ENCODE results near the gene GPR6. TPM values are rescaled to one million over a fixed set of nuclear protein-coding genes. Genes with fewer than 3 reads are reported as not detected.

Gene GPR6
- 0.27 and 0.37 TPM in 2 replicates for total RNA-seq (2021; fragmentation: NEBNext Ultra II Directional; extraction: Animal tissue kit (Norgen Biotek cat#: 25700))
- polyA plus RNA-seq (2011; rRNA removed) = 0.18 and 0.31 TPM in 2 replicates
- 0.10 TPM for polyA plus RNA-seq (2011; cell fraction: cytosol; rRNA removed)
- 0.33 TPM for polyA plus RNA-seq (2011; cell fraction: nucleus; rRNA removed)
- 0.08 to 0.20 TPM (median 0.18 TPM) in 4 replicates for polyA plus RNA-seq (2012, experiment 1 of 2)
- polyA plus RNA-seq (2012, experiment 2 of 2) = 0.17 TPM
- polyA plus RNA-seq (2013, experiment 1 of 2) = 0.41 TPM
- polyA plus RNA-seq (2013, experiment 2 of 2) = 0.37 TPM
- polyA minus RNA-seq (2011; rRNA and poly(A)+ RNA removed) = 0.16 TPM in 1 of 2 replicates, not detected in the other
- polyA minus RNA-seq (2011; cell fraction: cytosol; rRNA and poly(A)+ RNA removed) = not detected
- 0.30 TPM for polyA minus RNA-seq (2011; cell fraction: nucleus; rRNA and poly(A)+ RNA removed)
- long read RNA-seq, experiment 1, partial matches to known transcripts = 1 of 2 reads
- long read RNA-seq, experiment 1, other reads (novel, unspliced or antisense) = 0 of 2 reads
- long read RNA-seq, experiment 2 = 0 reads

GRCh38 chr6:109978174-109979032, at the start of gene GPR6:
Gene GPR6, plus strand, starts transcription at chr6:109978311. Its CDS starts 802 bp downstream, at chr6:109979113.
- Histone ChIP-seq H3K9ac (replicated peaks in 1 of 4; ENCODE audit: extremely low read depth in 1 of 4, low read depth in 3 of 4, low read length in 3 of 4) (no peak within 1 kb of the TSS), H2AFZ (ENCODE audit: low read length) (peak within 1 kb of the TSS; percentile 99), H3K9me3 (ENCODE audit: insufficient read depth in 2 of 2, low read depth in 1 of 2, low read length in 1 of 2) (no peaks in the 10 kb centered on the region; a peak in 1 of 4 replicates), H4K5ac (ENCODE audit: insufficient read length, low read depth, low read length) (no peak within 1 kb of the TSS), H3K56ac (replicated peaks; ENCODE audit: insufficient read length, low read depth, low read length) (no peak within 1 kb of the TSS), H3K27ac (ENCODE audit: low read depth, low read length) (no peak within 1 kb of the TSS), H3K27me3 (replicated peaks in 1 of 4; ENCODE audit: control insufficient read depth in 3 of 4, extremely low read depth in 1 of 4, insufficient read depth in 3 of 4, low read length in 3 of 4) (peaks cover 14 to 23% (median 19%) of the 10 kb centered on the region in 4 experiments), H3K23ac (ENCODE audit: insufficient read length) (no peak within 1 kb of the TSS), H3K23me2 (ENCODE audit: low read depth, low read length) (peaks cover 18% of the 10 kb centered on the region), H3K36me3 (ENCODE audit: control insufficient read depth in 2 of 4, insufficient read depth in 4 of 4, low read length in 3 of 4) (no peaks in the 10 kb centered on the region), H3K4me1 (replicated peaks in 1 of 4; ENCODE audit: control insufficient read depth in 3 of 4, insufficient read depth in 4 of 4, low read length in 3 of 4) (peaks cover 0 to 11% (median 10%) of the 10 kb centered on the region in 4 experiments; a peak in 6 of 7 replicates), H2BK120ac (replicated peaks; ENCODE audit: low read depth, low read length) (no peak within 1 kb of the TSS), H3K4me2 (ENCODE audit: insufficient read depth in 1 of 2, low read depth in 2 of 2, low read length in 2 of 2) (peak within 1 kb of the TSS; percentile 76 to 98), H2BK15ac (ENCODE audit: low read length) (no peak within 1 kb of the TSS), H4K20me1 (replicated peaks in 1 of 2; ENCODE audit: control insufficient read depth in 1 of 2, insufficient read depth in 2 of 2, low read length in 2 of 2) (peaks cover 0 to 5% of the 10 kb centered on the region in 2 experiments), H2AK5ac (ENCODE audit: low read depth, low read length) (no peak within 1 kb of the TSS), H3K79me2 (ENCODE audit: control insufficient read depth in 1 of 2, insufficient read depth in 2 of 2, low read length in 2 of 2) (no peaks in the 10 kb centered on the region), H2BK12ac (ENCODE audit: low read depth, low read length) (no peak within 1 kb of the TSS; the same call in 1 of the 2 replicates), H3K79me1 (ENCODE audit: low read depth, low read length) (no peaks in the 10 kb centered on the region), H2BK5ac (ENCODE audit: low read depth, low read length) (no peak within 1 kb of the TSS), H4K91ac (replicated peaks; ENCODE audit: insufficient read length, low read length) (no peak within 1 kb of the TSS), H4K8ac (ENCODE audit: extremely low read depth, insufficient read depth, low read length) (peak within 1 kb of the TSS; percentile 72; the same call in 1 of the 2 replicates), H3K14ac (ENCODE audit: insufficient read length) (no peak within 1 kb of the TSS), H3K4ac (replicated peaks; ENCODE audit: insufficient read length, low read depth, low read length) (no peak within 1 kb of the TSS), H3K18ac (ENCODE audit: extremely low read depth, low read length) (no peak within 1 kb of the TSS), H3K4me3 (ENCODE audit: extremely low read depth in 1 of 4, insufficient read depth in 2 of 4, low read depth in 3 of 4, low read length in 4 of 4) (peak within 1 kb of the TSS; percentile 35 to 93 (median 64)), H2BK20ac (ENCODE audit: low read length) (no peak within 1 kb of the TSS)
- CTCF ChIA-PET (ENCODE audit: partially characterized antibody) = interaction anchor here (1.1 to 2.7 kb wide), 5 partner anchors 11 to 61 kb away, joined by 3 to 12 read pairs (median 3); no protein-coding TSS in a partner anchor
- WGBS, 2 experiments (ENCODE audit: extremely low coverage in 1 of 2, insufficient coverage in 1 of 2, insufficient read length in 1 of 2, insufficient replicate concordance in 2 of 2, low coverage in 1 of 2, low lambda C conversion rate in 2 of 2, missing lambda C conversion rate in 1 of 2) = 3% methylated on average over 42 of the region's 50 CpGs; no CpG with 5 or more reads in 1 of the 2 experiments
- FAIRE-seq = no peak
- POLR2A ChIA-PET (ENCODE audit: partially characterized antibody) = no interaction called here
- DNase-seq (ENCODE audit: low read depth in 1 of 2, low spot score in 2 of 2) = peak in 1 of 2 experiments; percentile 97
- TF ChIP-seq TBP (IDR thresholded peaks at IDR 0.05; ENCODE audit: low read depth, low read length) = no peak
- TF ChIP-seq, protein P1, sequence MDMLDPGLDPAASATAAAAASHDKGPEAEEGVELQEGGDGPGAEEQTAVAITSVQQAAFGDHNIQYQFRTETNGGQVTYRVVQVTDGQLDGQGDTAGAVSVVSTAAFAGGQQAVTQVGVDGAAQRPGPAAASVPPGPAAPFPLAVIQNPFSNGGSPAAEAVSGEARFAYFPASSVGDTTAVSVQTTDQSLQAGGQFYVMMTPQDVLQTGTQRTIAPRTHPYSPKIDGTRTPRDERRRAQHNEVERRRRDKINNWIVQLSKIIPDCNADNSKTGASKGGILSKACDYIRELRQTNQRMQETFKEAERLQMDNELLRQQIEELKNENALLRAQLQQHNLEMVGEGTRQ (IDR thresholded peaks at IDR 0.05; ENCODE audit: low read length) = peak; percentile 15; the same call in 1 of the 2 replicates
- TF ChIP-seq HDAC2 (IDR thresholded peaks at IDR 0.05; ENCODE audit: borderline replicate concordance in 1 of 2, low read depth in 2 of 2, low read length in 2 of 2) = peak; percentile 76 to 95; a peak in 3 of 4 replicates
- TF ChIP-seq CHD2 (IDR thresholded peaks at IDR 0.05; ENCODE audit: low read length) = no peak
- TF ChIP-seq RNF2 (IDR thresholded peaks at IDR 0.05; ENCODE audit: borderline replicate concordance, low read depth, low read length, missing control alignments, poor library complexity, severe bottlenecking) = no peak
- peak; percentile 76 for TF ChIP-seq CREB1 (IDR thresholded peaks at IDR 0.05)
- TF ChIP-seq SAP30 (IDR thresholded peaks at IDR 0.05; ENCODE audit: insufficient read depth, insufficient replicate concordance, low read length) = peak; percentile 98

Measured in H1 (cell line).